Measurements from ENCODE around the gene IPO4. TPM values are rescaled to one million over a fixed set of nuclear protein-coding genes. Genes with fewer than 3 reads are reported as not detected.

Gene IPO4, protein sequence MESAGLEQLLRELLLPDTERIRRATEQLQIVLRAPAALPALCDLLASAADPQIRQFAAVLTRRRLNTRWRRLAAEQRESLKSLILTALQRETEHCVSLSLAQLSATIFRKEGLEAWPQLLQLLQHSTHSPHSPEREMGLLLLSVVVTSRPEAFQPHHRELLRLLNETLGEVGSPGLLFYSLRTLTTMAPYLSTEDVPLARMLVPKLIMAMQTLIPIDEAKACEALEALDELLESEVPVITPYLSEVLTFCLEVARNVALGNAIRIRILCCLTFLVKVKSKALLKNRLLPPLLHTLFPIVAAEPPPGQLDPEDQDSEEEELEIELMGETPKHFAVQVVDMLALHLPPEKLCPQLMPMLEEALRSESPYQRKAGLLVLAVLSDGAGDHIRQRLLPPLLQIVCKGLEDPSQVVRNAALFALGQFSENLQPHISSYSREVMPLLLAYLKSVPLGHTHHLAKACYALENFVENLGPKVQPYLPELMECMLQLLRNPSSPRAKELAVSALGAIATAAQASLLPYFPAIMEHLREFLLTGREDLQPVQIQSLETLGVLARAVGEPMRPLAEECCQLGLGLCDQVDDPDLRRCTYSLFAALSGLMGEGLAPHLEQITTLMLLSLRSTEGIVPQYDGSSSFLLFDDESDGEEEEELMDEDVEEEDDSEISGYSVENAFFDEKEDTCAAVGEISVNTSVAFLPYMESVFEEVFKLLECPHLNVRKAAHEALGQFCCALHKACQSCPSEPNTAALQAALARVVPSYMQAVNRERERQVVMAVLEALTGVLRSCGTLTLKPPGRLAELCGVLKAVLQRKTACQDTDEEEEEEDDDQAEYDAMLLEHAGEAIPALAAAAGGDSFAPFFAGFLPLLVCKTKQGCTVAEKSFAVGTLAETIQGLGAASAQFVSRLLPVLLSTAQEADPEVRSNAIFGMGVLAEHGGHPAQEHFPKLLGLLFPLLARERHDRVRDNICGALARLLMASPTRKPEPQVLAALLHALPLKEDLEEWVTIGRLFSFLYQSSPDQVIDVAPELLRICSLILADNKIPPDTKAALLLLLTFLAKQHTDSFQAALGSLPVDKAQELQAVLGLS
- total RNA-seq (22.6 and 25.3 TPM in 2 replicates), polyA plus RNA-seq (12.4 and 27.8 TPM in 2 replicates), polyA minus RNA-seq (ENCODE audit: low replicate concordance) (68.3 and 133 TPM in 2 replicates)
- polyA plus RNA-seq (2012): 22.1 and 48.7 TPM in 2 replicates

DNA sequence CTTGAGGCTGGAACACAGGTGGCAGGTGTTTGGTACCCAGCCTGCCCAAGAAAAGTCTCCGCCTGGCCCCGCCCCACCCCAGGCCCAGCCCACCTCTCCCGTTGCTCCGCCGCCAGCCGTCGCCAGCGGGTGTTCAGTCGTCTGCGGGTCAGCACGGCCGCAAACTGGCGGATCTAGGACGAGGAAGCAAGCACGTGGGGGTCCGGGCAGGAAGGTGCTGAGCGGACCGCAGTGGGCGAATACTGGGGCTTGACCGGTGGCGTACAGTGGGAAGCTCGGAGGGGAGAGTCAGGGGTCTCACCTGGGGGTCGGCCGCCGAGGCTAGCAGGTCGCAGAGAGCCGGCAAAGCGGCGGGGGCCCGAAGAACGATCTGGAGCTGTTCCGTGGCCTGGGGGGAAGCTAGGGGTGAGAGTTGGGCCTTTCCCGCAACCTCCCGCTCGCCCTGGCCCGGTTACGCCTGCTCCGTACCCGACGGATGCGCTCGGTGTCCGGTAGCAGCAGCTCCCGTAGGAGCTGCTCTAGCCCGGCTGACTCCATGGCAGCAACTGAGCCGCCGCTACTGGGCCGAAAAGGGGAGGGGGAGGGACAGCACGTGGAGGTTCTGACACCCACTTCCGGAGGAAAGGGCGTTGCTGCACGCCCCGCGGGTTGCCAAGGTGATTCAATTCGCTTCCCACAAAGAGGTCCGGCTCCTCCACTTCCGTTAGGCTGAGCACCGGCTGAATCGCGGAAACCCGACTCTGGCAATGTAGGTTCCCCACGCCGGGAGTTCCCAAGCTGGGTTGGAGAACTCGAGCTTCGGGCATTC is at the start of gene IPO4:
TSS of gene IPO4 (minus strand) at position 566 of the 808 bp plus-strand sequence. CDS start at position 537, 29 bp downstream.
- Histone ChIP-seq H3K79me2 (ENCODE audit: control insufficient read depth, insufficient read depth, low read length) (peaks cover 14% of the 10 kb centered on the region), H3K27me3 (ENCODE audit: control insufficient read depth, insufficient read depth, low read length) (no peaks in the 10 kb centered on the region), H3K9ac (ENCODE audit: insufficient read depth, low read length) (peak within 1 kb of the TSS; percentile 80), H3K4me1 (ENCODE audit: control insufficient read depth, extremely low read depth, insufficient read depth, low read length) (peaks cover 4% of the 10 kb centered on the region), H3K27ac (ENCODE audit: insufficient read depth, low read length) (peak within 1 kb of the TSS; percentile 86), H3K4me3 (replicated peaks in 1 of 4; ENCODE audit: control extremely low read depth in 1 of 4, insufficient read depth in 1 of 4, low read depth in 3 of 4, low read length in 4 of 4) (peak within 1 kb of the TSS; percentile 78 to 87 (median 82)), H3K36me3 (ENCODE audit: control insufficient read depth, insufficient read depth, low read length) (peaks cover 29% of the 10 kb centered on the region), H3K9me3 (ENCODE audit: control insufficient read depth, insufficient read depth, low read depth, low read length) (no peaks in the 10 kb centered on the region), H2AFZ (ENCODE audit: low read length) (peak within 1 kb of the TSS; percentile 54), H4K20me1 (ENCODE audit: control insufficient read depth, extremely low read depth, insufficient read depth, low read length) (no peaks in the 10 kb centered on the region), H3K4me2 (ENCODE audit: extremely low read depth, insufficient read depth, low read length) (peak within 1 kb of the TSS; percentile 97)
- TF ChIP-seq, protein P1, sequence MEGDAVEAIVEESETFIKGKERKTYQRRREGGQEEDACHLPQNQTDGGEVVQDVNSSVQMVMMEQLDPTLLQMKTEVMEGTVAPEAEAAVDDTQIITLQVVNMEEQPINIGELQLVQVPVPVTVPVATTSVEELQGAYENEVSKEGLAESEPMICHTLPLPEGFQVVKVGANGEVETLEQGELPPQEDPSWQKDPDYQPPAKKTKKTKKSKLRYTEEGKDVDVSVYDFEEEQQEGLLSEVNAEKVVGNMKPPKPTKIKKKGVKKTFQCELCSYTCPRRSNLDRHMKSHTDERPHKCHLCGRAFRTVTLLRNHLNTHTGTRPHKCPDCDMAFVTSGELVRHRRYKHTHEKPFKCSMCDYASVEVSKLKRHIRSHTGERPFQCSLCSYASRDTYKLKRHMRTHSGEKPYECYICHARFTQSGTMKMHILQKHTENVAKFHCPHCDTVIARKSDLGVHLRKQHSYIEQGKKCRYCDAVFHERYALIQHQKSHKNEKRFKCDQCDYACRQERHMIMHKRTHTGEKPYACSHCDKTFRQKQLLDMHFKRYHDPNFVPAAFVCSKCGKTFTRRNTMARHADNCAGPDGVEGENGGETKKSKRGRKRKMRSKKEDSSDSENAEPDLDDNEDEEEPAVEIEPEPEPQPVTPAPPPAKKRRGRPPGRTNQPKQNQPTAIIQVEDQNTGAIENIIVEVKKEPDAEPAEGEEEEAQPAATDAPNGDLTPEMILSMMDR (conservative IDR thresholded peaks at IDR 0.05 in 1 of 2, IDR thresholded peaks at IDR 0.05 in 1 of 2; ENCODE audit: low read depth in 1 of 2, low read length in 2 of 2): no peak
- no peak for TF ChIP-seq EZH2 (IDR thresholded peaks at IDR 0.05; ENCODE audit: low read length, missing control alignments)
- peak; percentile 98 to 99 for DNase-seq (ENCODE audit: low read depth in 2 of 2)

DNA sequence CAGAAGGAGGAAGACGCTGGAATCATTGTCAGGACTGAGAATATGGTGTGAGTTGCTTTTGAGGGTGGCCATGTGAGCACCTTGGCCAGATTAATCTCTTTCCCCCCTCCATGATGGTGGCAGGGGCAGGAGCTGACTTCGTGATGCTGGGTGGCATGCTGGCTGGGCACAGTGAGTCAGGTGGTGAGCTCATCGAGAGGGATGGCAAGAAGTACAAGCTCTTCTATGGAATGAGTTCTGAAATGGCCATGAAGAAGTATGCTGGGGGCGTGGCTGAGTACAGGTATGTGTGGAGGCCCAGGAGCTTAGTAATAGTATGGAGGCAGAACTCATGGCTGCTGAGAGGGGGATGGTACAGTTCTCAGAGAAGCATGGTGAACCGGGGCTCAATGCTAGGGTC is 49.5 kb upstream of the IPO4 start:
- Histone ChIP-seq H3K9me3 (ENCODE audit: control insufficient read depth, insufficient read depth, low read depth, low read length) (no peaks in the 10 kb centered on the region), H3K9ac (ENCODE audit: insufficient read depth, low read length) (no peak overlapping the region), H3K79me2 (ENCODE audit: control insufficient read depth, insufficient read depth, low read length) (peaks cover 41% of the 10 kb centered on the region), H3K4me1 (ENCODE audit: control insufficient read depth, extremely low read depth, insufficient read depth, low read length) (peaks cover 18% of the 10 kb centered on the region), H3K4me3 (replicated peaks in 1 of 4; ENCODE audit: control extremely low read depth in 1 of 4, insufficient read depth in 1 of 4, low read depth in 3 of 4, low read length in 4 of 4) (no peak overlapping the region), H3K36me3 (ENCODE audit: control insufficient read depth, insufficient read depth, low read length) (peaks cover 31% of the 10 kb centered on the region), H4K20me1 (ENCODE audit: control insufficient read depth, extremely low read depth, insufficient read depth, low read length) (no peaks in the 10 kb centered on the region), H2AFZ (ENCODE audit: low read length) (no peak overlapping the region), H3K27me3 (ENCODE audit: control insufficient read depth, insufficient read depth, low read length) (no peaks in the 10 kb centered on the region), H3K27ac (ENCODE audit: insufficient read depth, low read length) (no peak overlapping the region), H3K4me2 (ENCODE audit: extremely low read depth, insufficient read depth, low read length) (no peak overlapping the region)
- DNase-seq (ENCODE audit: low read depth in 2 of 2): no peak
- no peak for TF ChIP-seq EZH2 (IDR thresholded peaks at IDR 0.05; ENCODE audit: low read length, missing control alignments)
- TF ChIP-seq, protein P1 (conservative IDR thresholded peaks at IDR 0.05 in 1 of 2, IDR thresholded peaks at IDR 0.05 in 1 of 2; ENCODE audit: low read depth in 1 of 2, low read length in 2 of 2): no peak

Measured in fibroblast of lung (primary cell).